Measurements from ENCODE around the gene TMEM165.

TMEM165 gene

DNA sequence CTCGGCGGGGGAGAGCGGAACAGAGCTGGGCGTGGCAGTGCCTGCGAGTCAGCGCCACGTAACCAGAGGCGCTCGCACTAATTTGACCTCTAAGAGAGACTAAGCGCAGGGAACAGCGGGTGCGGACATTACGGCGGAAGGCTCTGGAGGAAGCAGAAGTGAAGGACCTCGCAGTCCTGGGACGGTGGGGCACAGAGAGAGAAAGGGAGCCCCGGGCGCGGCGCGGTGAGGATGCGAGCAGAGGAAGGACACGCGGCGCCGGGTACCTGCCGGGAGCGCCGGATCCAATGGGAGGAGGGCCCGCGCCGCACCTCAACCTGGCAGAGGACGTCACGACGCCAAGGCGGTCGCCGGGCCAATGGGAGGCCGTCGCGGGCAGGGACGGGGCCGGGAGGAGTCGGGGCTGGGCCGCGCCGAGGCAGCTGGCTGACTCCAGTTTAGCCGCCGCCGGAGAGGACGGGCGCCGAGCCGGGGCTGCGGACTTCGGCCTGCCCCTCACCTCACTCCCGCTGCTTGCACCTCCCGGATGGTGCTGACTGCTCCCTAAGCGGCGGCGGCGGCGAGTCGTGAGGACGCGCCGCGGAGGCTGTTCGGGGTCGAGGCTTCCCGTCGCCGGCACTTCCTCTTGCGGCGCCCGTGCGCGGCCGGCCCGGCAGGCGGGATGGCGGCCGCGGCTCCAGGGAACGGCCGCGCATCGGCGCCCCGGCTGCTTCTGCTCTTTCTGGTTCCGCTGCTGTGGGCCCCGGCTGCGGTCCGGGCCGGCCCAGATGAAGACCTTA is at the start of gene TMEM165 (continued):
- TF ChIP-seq ZXDB (tag by site-specific recombination; IDR thresholded peaks at IDR 0.05) = 0 out of 2 replicates have a peak, but pooled peaks have one; percentile 61
- TF ChIP-seq ZNF747 (tag by site-specific recombination; IDR thresholded peaks at IDR 0.05) = no peak
- no peak for TF ChIP-seq ZNF416 (tag by site-specific recombination; IDR thresholded peaks at IDR 0.05)
- TF ChIP-seq ZNF341 (tag by site-specific recombination; IDR thresholded peaks at IDR 0.05; ENCODE audit: low read depth) = peak; percentile 83
- peak; percentile 59 for TF ChIP-seq KLF1 (tag by site-specific recombination; IDR thresholded peaks at IDR 0.05)
- no peak for TF ChIP-seq ZNF433 (tag by site-specific recombination; IDR thresholded peaks at IDR 0.05; ENCODE audit: low read depth)
- no peak for TF ChIP-seq ZNF621 (tag by site-specific recombination; IDR thresholded peaks at IDR 0.05)
- TF ChIP-seq ZNF449 (tag by site-specific recombination; IDR thresholded peaks at IDR 0.05) = no peak
- peak; percentile 65; the same call in 1 of the 2 replicates for TF ChIP-seq SP7 (tag by site-specific recombination; IDR thresholded peaks at IDR 0.05)
- TF ChIP-seq ZNF114 (tag by site-specific recombination; IDR thresholded peaks at IDR 0.05) = no peak
- TF ChIP-seq ZIC2 (tag by site-specific recombination; IDR thresholded peaks at IDR 0.05) = peak; percentile 36
- TF ChIP-seq ZNF530 (tag by site-specific recombination; IDR thresholded peaks at IDR 0.05; ENCODE audit: low read depth) = no peak
- 0 out of 2 replicates have a peak, but pooled peaks have one; percentile 10 for TF ChIP-seq YY1 (tag by site-specific recombination; IDR thresholded peaks at IDR 0.05)
- TF ChIP-seq ZFP3 (tag by site-specific recombination; IDR thresholded peaks at IDR 0.05; ENCODE audit: low read depth) = no peak
- TF ChIP-seq ZNF629 (tag by site-specific recombination; IDR thresholded peaks at IDR 0.05) = peak; percentile 94
- TF ChIP-seq BCL11A (tag by site-specific recombination; IDR thresholded peaks at IDR 0.05; ENCODE audit: low read depth) = no peak
- TF ChIP-seq KLF7 (tag by site-specific recombination; IDR thresholded peaks at IDR 0.05; ENCODE audit: borderline replicate concordance) = peak; percentile 73; the same call in 1 of the 2 replicates
- TF ChIP-seq, protein P1, sequence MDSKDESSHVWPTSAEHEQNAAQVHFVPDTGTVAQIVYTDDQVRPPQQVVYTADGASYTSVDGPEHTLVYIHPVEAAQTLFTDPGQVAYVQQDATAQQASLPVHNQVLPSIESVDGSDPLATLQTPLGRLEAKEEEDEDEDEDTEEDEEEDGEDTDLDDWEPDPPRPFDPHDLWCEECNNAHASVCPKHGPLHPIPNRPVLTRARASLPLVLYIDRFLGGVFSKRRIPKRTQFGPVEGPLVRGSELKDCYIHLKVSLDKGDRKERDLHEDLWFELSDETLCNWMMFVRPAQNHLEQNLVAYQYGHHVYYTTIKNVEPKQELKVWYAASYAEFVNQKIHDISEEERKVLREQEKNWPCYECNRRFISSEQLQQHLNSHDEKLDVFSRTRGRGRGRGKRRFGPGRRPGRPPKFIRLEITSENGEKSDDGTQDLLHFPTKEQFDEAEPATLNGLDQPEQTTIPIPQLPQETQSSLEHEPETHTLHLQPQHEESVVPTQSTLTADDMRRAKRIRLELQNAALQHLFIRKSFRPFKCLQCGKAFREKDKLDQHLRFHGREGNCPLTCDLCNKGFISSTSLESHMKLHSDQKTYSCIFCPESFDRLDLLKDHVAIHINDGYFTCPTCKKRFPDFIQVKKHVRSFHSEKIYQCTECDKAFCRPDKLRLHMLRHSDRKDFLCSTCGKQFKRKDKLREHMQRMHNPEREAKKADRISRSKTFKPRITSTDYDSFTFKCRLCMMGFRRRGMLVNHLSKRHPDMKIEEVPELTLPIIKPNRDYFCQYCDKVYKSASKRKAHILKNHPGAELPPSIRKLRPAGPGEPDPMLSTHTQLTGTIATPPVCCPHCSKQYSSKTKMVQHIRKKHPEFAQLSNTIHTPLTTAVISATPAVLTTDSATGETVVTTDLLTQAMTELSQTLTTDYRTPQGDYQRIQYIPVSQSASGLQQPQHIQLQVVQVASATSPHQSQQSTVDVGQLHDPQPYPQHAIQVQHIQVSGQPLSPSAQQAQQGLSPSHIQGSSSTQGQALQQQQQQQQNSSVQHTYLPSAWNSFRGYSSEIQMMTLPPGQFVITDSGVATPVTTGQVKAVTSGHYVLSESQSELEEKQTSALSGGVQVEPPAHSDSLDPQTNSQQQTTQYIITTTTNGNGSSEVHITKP (tag by site-specific recombination; IDR thresholded peaks at IDR 0.05) = peak; percentile 46; the same call in 1 of the 2 replicates
- no peak for TF ChIP-seq ZNF174 (tag by site-specific recombination; IDR thresholded peaks at IDR 0.05)
- peak; percentile 69; the same call in 1 of the 2 replicates for TF ChIP-seq ZBTB17 (tag by site-specific recombination; IDR thresholded peaks at IDR 0.05)
- TF ChIP-seq KLF8 (tag by site-specific recombination; IDR thresholded peaks at IDR 0.05) = peak; percentile 90
- no peak for TF ChIP-seq ZBTB49 (tag by site-specific recombination; IDR thresholded peaks at IDR 0.05; ENCODE audit: low read depth)
- TF ChIP-seq ZNF350 (tag by site-specific recombination; IDR thresholded peaks at IDR 0.05) = no peak
- TF ChIP-seq, protein P2, sequence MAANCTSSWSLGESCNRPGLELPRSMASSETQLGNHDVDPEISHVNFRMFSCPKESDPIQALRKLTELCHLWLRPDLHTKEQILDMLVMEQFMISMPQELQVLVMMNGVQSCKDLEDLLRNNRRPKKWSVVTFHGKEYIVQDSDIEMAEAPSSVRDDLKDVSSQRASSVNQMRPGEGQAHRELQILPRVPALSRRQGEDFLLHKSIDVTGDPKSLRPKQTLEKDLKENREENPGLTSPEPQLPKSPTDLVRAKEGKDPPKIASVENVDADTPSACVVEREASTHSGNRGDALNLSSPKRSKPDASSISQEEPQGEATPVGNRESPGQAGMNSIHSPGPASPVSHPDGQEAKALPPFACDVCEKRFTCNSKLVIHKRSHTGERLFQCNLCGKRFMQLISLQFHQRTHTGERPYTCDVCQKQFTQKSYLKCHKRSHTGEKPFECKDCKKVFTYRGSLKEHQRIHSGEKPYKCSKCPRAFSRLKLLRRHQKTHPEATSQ (tag by site-specific recombination; IDR thresholded peaks at IDR 0.05) = no peak
- peak; percentile 79; the same call in 1 of the 2 replicates for TF ChIP-seq ZNF501 (tag by site-specific recombination; IDR thresholded peaks at IDR 0.05)
- TF ChIP-seq ZNF335 (tag by site-specific recombination; conservative IDR thresholded peaks at IDR 0.05) = peak; percentile 88
- TF ChIP-seq ZNF76 (tag by site-specific recombination; IDR thresholded peaks at IDR 0.05; ENCODE audit: borderline replicate concordance, low read depth) = peak; percentile 63; the same call in 1 of the 2 replicates
- TF ChIP-seq, protein P3, sequence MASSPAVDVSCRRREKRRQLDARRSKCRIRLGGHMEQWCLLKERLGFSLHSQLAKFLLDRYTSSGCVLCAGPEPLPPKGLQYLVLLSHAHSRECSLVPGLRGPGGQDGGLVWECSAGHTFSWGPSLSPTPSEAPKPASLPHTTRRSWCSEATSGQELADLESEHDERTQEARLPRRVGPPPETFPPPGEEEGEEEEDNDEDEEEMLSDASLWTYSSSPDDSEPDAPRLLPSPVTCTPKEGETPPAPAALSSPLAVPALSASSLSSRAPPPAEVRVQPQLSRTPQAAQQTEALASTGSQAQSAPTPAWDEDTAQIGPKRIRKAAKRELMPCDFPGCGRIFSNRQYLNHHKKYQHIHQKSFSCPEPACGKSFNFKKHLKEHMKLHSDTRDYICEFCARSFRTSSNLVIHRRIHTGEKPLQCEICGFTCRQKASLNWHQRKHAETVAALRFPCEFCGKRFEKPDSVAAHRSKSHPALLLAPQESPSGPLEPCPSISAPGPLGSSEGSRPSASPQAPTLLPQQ (tag by site-specific recombination; IDR thresholded peaks at IDR 0.05) = peak; percentile 48
- peak; percentile 86 for TF ChIP-seq GLIS2 (tag by site-specific recombination; IDR thresholded peaks at IDR 0.05)

Measured in HEK293 (cell line).